Measurements from ENCODE around the gene C12orf75.
"Not testable (repeated sequence)": the region's sequence is repeated elsewhere in the genome, so short reads cannot be mapped to it uniquely, and the experiment has no call there.

C12orf75 gene

GRCh38 chr12:105311936-105312335, 18.6 kb upstream of the C12orf75 start:
- not testable (repeated sequence) for H3K9ac ChIP-seq (ENCODE audit: low read depth, low read length); H3K36me3 ChIP-seq (ENCODE audit: insufficient read depth, low read length); H3K27ac ChIP-seq (ENCODE audit: low read depth, low read length); H3K4me1 ChIP-seq (ENCODE audit: insufficient read depth, low read length); H3K27me3 ChIP-seq (ENCODE audit: insufficient read depth, low read length); H3K4me3 ChIP-seq (ENCODE audit: low read length)
- WGBS = 83% methylated on average over 2 of the region's 3 CpGs
- peaks cover 20% of the 10 kb centered on the region; the same call in 1 of the 2 replicates for H3K9me3 ChIP-seq (ENCODE audit: insufficient read depth, low read depth, low read length)

DNA sequence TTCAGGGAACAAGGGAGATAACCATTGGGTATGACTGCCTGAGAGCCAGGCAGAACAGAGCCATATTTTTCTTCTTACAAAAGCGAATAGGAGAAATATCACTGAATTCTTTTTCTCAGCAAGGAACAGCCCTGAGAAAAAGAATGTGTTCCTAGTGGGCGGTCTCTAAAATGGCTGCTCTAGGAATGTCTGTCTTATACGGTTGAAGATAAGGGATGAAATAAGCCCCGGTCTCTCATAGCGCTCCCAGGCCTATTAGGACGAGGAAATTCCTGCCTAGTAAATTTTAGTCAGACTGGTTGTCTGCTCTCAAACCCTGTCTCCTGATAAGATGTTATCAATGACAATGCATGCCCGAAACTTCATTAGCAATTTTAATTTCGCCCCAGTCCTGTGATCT, 16.7 kb upstream of the C12orf75 start:
- H3K4me3 ChIP-seq (ENCODE audit: low read length); H3K27ac ChIP-seq (ENCODE audit: low read depth, low read length); H3K36me3 ChIP-seq (ENCODE audit: insufficient read depth, low read length); H3K27me3 ChIP-seq (ENCODE audit: insufficient read depth, low read length); H3K4me1 ChIP-seq (ENCODE audit: insufficient read depth, low read length); H3K9ac ChIP-seq (ENCODE audit: low read depth, low read length): not testable (repeated sequence)
- 93% methylated on average over 8 of the region's 8 CpGs for whole genome bisulfite sequencing
- H3K9me3 ChIP-seq (ENCODE audit: insufficient read depth, low read depth, low read length) = peaks cover 16% of the 10 kb centered on the region; the same call in 1 of the 2 replicates

- no peaks in the 10 kb centered on the region for H3K4me1 ChIP-seq (ENCODE audit: insufficient read depth, low read length)
- no peak overlapping the region for H3K9ac ChIP-seq (ENCODE audit: low read depth, low read length)
- H3K4me3 ChIP-seq (ENCODE audit: low read length) = no peak overlapping the region
- 88% methylated on average over 2 of the region's 2 CpGs for WGBS
- H3K27ac ChIP-seq (ENCODE audit: low read depth, low read length) = no peak overlapping the region
- no peaks in the 10 kb centered on the region for H3K27me3 ChIP-seq (ENCODE audit: insufficient read depth, low read length)
- H3K36me3 ChIP-seq (ENCODE audit: insufficient read depth, low read length) = no peaks in the 10 kb centered on the region
- H3K9me3 ChIP-seq (ENCODE audit: insufficient read depth, low read depth, low read length) = peaks cover 16% of the 10 kb centered on the region; the same call in 1 of the 2 replicates
Measured at GRCh38 chr12:105315130-105315529, 15.4 kb upstream of the C12orf75 start.

- Histone ChIP-seq H3K27me3 (ENCODE audit: insufficient read depth, low read length) (no peaks in the 10 kb centered on the region), H3K27ac (ENCODE audit: low read depth, low read length) (no peak overlapping the region), H3K9me3 (ENCODE audit: insufficient read depth, low read depth, low read length) (peaks cover 16% of the 10 kb centered on the region; the same call in 1 of the 2 replicates), H3K4me3 (ENCODE audit: low read length) (no peak overlapping the region), H3K36me3 (ENCODE audit: insufficient read depth, low read length) (no peaks in the 10 kb centered on the region), H3K4me1 (ENCODE audit: insufficient read depth, low read length) (no peaks in the 10 kb centered on the region), H3K9ac (ENCODE audit: low read depth, low read length) (no peak overlapping the region)
- 92% methylated on average over 6 of the region's 6 CpGs for WGBS
Measured at GRCh38 chr12:105315726-105316125, 14.8 kb upstream of the C12orf75 start.

DNA sequence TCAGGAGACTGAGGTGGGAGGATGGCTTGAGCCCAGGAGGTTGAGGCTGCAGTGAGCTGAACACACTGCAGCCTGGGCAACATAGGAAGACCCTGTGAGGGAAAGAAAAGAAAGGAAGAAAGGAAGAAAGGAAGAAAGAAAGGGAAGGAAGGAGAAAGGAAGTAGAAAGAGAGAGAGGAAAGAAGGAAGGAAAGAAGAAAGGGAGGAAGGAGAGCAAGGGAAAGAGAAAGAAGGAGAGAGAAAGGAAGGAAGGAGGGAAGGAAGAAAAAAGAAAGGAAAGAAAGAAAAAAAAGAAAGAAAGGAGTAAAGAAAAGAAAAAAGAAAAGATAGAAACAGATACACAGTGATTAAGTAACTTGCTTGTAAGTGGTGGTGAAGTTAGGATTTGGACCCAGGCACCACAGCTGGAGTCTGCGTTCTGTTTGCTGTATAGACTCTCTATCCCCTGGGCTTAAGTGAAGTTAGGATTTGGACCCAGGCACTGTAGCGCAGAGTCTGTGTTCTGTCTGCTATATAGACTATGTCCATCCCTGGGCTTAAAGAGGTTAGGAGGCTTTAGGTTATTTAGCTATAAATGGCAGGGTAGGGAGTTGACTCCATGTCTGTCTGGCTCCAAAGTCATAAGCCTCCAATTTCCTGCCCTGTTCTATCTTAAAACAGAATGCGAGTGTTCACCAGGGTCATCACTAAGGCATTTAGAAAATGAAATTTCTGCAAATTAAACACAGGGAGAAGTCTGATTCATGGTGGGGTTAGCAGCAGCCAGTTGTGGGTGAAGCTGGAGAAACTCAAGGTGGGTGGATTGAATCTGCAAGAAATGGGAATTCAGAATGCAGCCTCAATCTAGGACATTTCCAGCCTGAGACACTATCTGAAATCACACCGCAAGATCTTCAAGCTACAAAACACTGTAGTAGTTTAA, 13.3 kb upstream of the C12orf75 start:
- 89% methylated on average over 3 of the region's 4 CpGs for WGBS
- Histone ChIP-seq H3K9ac (ENCODE audit: low read depth, low read length) (no peak overlapping the region), H3K27ac (ENCODE audit: low read depth, low read length) (no peak overlapping the region), H3K36me3 (ENCODE audit: insufficient read depth, low read length) (no peaks in the 10 kb centered on the region), H3K27me3 (ENCODE audit: insufficient read depth, low read length) (no peaks in the 10 kb centered on the region), H3K9me3 (ENCODE audit: insufficient read depth, low read depth, low read length) (peaks cover 16% of the 10 kb centered on the region; the same call in 1 of the 2 replicates), H3K4me3 (ENCODE audit: low read length) (no peak overlapping the region), H3K4me1 (ENCODE audit: insufficient read depth, low read length) (no peaks in the 10 kb centered on the region)

GRCh38 chr12:105317942-105318621, 12.4 kb upstream of the C12orf75 start:
- H3K4me1 ChIP-seq (ENCODE audit: insufficient read depth, low read length) = no peaks in the 10 kb centered on the region
- WGBS = 89% methylated on average over 3 of the region's 3 CpGs
- no peak overlapping the region for H3K4me3 ChIP-seq (ENCODE audit: low read length)
- no peaks in the 10 kb centered on the region for H3K27me3 ChIP-seq (ENCODE audit: insufficient read depth, low read length)
- H3K36me3 ChIP-seq (ENCODE audit: insufficient read depth, low read length) = no peaks in the 10 kb centered on the region
- no peak overlapping the region for H3K9ac ChIP-seq (ENCODE audit: low read depth, low read length)
- H3K27ac ChIP-seq (ENCODE audit: low read depth, low read length) = no peak overlapping the region
- H3K9me3 ChIP-seq (ENCODE audit: insufficient read depth, low read depth, low read length) = peaks cover 16% of the 10 kb centered on the region; the same call in 1 of the 2 replicates

DNA sequence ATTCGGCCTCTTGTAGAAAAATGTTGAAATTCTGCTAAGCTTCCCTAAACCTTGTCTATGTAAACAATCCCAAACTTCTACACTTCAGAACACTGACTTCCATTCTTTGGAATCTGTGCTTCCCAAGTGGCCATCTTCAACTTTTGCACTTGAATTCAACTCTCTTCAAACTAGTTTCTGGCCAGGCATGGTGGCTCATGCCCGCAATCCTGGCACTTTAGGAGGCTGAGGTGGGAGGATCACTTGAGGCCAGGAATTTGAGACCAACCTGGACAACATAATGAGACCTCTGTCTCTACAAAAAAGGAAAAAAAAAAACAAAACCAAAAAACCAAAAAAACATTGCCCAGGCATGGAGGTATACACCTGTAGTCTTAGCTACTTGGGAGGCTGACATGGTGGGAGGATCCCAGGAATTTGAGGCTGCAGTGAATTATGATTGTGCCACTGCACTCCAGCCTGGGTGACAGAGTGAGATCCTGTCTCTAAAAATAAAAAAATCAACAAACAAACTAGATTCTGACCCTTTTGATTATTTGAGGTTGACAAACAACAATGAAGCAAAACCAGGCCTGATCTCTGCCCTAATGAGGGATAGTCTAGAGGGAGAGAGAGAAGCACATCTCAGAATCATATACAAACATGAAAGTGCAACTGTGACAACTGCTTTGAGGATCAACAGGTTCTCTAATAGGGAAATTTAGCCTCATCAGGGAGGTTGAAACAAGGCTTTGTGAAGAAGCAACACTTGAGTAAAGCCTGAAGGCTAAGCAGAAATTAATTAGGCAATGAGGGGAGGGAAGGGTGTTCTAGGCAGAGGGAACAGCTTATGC, 11.6 kb upstream of the C12orf75 start:
- 93% methylated on average over 2 of the region's 2 CpGs for WGBS
- no peak overlapping the region for H3K4me3 ChIP-seq (ENCODE audit: low read length)
- H3K27ac ChIP-seq (ENCODE audit: low read depth, low read length) = no peak overlapping the region; the same call in 1 of the 2 replicates
- no peak overlapping the region for H3K9ac ChIP-seq (ENCODE audit: low read depth, low read length)
- no peaks in the 10 kb centered on the region for H3K36me3 ChIP-seq (ENCODE audit: insufficient read depth, low read length)
- H3K9me3 ChIP-seq (ENCODE audit: insufficient read depth, low read depth, low read length) = peaks cover 11% of the 10 kb centered on the region; the same call in 1 of the 2 replicates
- H3K27me3 ChIP-seq (ENCODE audit: insufficient read depth, low read length) = no peaks in the 10 kb centered on the region
- H3K4me1 ChIP-seq (ENCODE audit: insufficient read depth, low read length) = no peaks in the 10 kb centered on the region

DNA sequence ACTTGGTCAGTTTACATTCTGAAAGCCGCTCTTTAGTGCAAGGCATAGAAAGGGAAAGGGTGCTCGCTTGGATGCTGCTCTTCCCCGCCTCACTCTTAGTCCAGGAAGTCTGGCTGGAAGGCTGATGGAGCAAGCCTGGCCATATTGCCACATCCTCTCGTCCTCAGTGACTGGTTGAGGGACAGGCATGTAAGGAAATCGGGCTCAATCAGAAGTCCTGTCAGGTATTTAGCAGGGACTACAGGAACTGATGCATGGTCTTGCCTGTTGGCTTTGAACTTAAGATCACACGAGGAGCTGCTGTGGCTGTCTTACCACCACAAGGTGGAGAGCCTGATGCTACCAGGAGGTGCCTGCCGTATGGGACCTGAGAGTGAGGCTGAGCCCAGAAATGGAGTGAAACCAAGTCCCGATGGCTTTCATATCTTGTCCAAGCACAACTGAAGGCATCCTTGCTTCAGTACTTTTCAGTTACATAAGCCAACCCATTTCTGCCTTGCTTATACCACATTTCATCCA, 10.7 kb upstream of the C12orf75 start:
- H3K27me3 ChIP-seq (ENCODE audit: insufficient read depth, low read length) = no peaks in the 10 kb centered on the region
- WGBS = 85% methylated on average over 8 of the region's 8 CpGs
- H3K4me3 ChIP-seq (ENCODE audit: low read length) = no peak overlapping the region
- no peak overlapping the region for H3K9ac ChIP-seq (ENCODE audit: low read depth, low read length)
- no peaks in the 10 kb centered on the region for H3K36me3 ChIP-seq (ENCODE audit: insufficient read depth, low read length)
- no peaks in the 10 kb centered on the region for H3K4me1 ChIP-seq (ENCODE audit: insufficient read depth, low read length)
- H3K9me3 ChIP-seq (ENCODE audit: insufficient read depth, low read depth, low read length) = 0 out of 2 replicates have a peak, but pooled peaks cover 3% of the 10 kb centered on the region
- no peak overlapping the region for H3K27ac ChIP-seq (ENCODE audit: low read depth, low read length)

GRCh38 chr12:105321125-105321524, 9.4 kb upstream of the C12orf75 start:
- no peak overlapping the region for H3K9ac ChIP-seq (ENCODE audit: low read depth, low read length)
- no peaks in the 10 kb centered on the region for H3K27me3 ChIP-seq (ENCODE audit: insufficient read depth, low read length)
- no peaks in the 10 kb centered on the region for H3K4me1 ChIP-seq (ENCODE audit: insufficient read depth, low read length)

DNA sequence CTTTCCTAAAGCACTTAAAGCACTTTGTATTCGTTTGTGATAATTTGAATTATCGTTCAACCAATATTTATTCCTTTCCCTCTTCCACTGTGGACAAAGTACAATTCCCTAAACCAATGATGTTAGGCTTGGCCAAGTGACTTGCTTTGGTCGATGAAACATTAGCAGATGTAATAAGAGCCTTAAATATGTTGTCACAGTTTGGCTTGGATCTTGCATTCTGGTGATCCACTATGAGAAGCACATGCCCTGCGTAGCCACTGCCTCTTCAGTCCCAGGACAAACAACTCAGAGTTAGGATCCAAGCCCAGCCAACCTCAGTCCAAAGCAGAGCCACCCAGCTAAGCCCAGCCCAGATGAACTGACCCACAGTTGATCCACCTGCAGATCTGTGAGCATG, 8.4 kb upstream of the C12orf75 start:
- H3K36me3 ChIP-seq (ENCODE audit: insufficient read depth, low read length) = no peaks in the 10 kb centered on the region
- H3K4me3 ChIP-seq (ENCODE audit: low read length) = no peak overlapping the region
- no peaks in the 10 kb centered on the region for H3K27me3 ChIP-seq (ENCODE audit: insufficient read depth, low read length)
- no peaks in the 10 kb centered on the region for H3K9me3 ChIP-seq (ENCODE audit: insufficient read depth, low read depth, low read length)
- H3K27ac ChIP-seq (ENCODE audit: low read depth, low read length) = no peak overlapping the region
- no peak overlapping the region for H3K9ac ChIP-seq (ENCODE audit: low read depth, low read length)
- 94% methylated on average over 4 of the region's 4 CpGs for WGBS
- no peaks in the 10 kb centered on the region for H3K4me1 ChIP-seq (ENCODE audit: insufficient read depth, low read length)

More at GRCh38 chr12:105321125-105321524, 9.4 kb upstream of the C12orf75 start:
- Histone ChIP-seq H3K9me3 (ENCODE audit: insufficient read depth, low read depth, low read length) (no peaks in the 10 kb centered on the region), H3K36me3 (ENCODE audit: insufficient read depth, low read length) (no peaks in the 10 kb centered on the region), H3K4me3 (ENCODE audit: low read length) (no peak overlapping the region), H3K27ac (ENCODE audit: low read depth, low read length) (no peak overlapping the region)
- 78% methylated on average over 2 of the region's 2 CpGs for WGBS

Data from HUES64 (cell line).